ENCODE measurements around the gene ENG.

The ENG gene

GRCh38 chr9:127815512-127816361 lies 38.7 kb downstream of the ENG start:
- no peak for DNase-seq

DNA sequence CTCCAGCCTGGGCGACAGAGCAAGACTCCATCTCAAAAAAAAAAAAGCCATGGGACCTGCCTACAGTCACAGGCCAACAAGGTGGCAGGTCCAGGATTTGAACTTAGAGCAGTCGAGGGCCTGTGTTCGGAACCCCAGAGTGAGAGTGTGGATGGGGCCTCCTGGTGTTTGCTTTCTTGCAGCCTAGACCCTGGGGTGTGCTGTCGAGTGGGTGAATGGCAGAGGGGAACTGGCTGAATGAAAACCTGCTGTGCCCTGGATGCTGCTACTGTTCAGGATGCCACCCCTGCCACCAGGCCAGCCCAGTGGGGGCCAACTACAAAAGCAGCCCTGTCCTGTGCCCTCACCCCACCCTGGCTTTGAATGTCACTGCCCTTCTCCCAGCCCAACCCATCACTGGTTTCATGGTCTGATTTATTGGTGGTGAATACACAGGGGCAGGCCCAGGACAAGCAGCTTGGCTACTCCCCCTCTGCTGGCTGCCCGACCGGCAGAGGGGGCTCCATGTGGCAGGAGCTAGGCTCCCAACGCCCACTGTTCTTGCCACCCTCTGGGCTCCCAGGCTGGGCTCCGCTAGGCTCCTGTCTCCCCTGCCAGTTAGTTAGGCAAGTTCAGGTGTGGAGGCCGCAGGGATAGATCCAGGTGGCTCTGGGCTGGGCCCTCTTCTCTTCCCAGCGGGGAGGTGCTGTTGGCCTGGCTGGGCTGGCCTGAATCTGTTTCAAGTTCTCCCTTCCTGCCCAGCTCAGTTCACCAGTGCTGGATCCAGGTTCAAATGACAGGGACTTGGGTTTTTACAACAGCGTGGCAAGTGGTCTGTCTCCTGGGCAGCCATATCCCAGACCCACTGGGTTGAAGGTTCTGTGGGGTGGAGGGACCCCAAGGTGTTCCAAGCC lies 39.6 kb downstream of the ENG start:
- no peak for DNase-seq

- no peak for DNase-seq
Measured at GRCh38 chr9:127813686-127814226, 40.7 kb downstream of the ENG start.

- DNase-seq, result no peak
Measured at GRCh38 chr9:127812936-127813675, 41.4 kb downstream of the ENG start.

DNA sequence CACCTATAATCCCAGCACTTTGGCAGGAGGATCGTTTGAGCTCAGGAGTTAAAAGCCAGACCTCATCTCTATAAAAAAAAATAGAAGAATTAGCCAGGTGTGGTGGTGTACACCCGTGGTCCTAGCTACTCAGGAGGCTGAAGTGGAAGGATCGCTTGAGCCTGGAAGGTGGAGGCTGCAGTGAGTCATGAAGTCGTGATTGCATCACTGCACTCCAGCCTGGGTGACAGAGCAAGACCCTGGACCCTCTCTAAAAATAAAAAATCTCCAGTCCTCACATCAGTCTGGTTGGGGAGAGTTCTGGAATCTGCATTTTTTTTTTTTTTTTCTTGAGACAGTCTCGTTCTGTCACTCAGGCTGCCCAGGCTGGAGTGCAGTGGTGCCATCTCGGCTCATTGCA lies 42.4 kb downstream of the ENG start:
- DNase-seq, result no peak

- DNase-seq, result no peak
Measured at GRCh38 chr9:127810378-127811187, 43.9 kb downstream of the ENG start.

- DNase-seq, result no peak
Measured at GRCh38 chr9:127809540-127810377, 44.7 kb downstream of the ENG start.

- no peak for DNase-seq
Measured at GRCh38 chr9:127809002-127809539, 45.4 kb downstream of the ENG start.

DNA sequence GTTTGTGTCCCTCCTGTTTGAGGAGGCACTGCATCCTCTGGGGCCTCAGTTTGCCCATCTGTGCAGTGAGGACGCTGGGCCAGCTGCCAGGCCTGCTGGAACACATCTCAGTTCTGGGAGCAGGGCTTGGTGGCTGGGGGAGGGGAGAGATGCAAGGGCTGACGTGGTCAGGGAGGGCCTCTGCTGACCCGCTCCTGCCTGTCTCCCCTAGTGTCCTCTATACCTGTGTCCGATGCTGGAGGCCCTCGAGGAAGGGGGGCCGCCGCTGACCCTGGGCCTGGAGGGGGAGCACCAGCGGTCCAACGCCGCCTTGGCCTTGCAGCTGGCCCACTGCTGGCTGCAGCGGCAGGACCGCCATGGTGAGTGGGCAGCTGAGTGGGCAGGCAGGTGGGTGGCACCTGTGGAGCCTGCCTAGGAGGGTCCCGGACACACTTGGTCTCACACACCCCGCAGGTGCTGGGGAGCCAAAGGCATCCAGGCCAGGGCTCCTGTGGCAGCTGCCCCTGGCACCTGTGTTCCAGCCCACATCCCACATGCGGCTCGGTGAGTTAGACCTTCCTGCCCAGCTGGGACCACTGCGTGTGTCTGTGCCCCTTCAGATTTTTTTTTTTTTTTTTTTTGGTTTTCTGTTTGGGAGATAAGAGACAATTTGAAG lies 46.0 kb downstream of the ENG start:
- DNase-seq, result no peak

- no peak for DNase-seq
Measured at GRCh38 chr9:127806871-127807270, 47.6 kb downstream of the ENG start.

GRCh38 chr9:127805620-127806019 lies 48.8 kb downstream of the ENG start:
- no peak for DNase-seq

- no peak for DNase-seq
Measured at GRCh38 chr9:127803507-127804352, 50.7 kb downstream of the ENG start.

DNA sequence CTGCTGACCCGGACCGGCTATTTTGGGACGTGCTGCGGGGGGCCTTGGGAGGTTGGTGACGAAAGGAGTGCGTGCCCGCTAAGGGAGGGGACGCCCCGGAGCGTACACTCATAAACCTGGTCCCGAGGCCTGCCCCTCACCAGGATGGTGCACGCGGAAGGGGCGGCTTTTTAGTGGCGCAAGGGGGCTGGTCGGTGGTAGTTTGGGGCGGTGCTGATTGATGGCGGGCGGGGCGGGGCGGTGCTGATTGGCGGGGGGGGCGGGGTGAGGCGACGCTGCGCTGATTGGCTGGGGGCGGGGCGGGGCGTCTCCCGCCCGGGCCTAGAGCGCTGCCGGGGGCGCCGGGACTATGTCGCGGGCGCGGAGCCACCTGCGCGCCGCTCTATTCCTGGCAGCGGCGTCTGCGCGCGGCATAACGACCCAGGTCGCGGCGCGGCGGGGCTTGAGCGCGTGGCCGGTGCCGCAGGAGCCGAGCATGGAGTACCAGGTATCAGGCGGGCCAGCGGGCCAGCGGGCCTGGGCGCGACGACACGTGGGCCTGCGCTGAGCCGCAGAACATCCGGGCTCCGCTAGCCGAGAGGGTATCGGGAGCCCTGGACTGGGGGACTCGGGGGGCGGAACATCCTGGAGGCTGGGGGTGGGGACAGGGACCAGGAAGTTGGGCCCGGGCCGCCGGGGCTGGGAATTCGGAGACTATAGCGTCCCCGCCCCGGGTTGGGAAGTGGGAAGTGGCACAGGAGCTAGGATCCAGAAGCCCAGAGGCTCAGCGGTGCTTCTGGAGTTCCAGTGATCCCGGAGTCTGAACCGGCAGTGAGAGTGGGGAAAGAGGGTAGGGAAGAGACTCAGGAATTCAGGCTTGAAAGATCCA lies 51.6 kb downstream of the ENG start, which contains the start of gene FPGS:
TSS of gene FPGS (plus strand) at position 307 of the 868 bp plus-strand sequence. CDS start at position 350, 43 bp downstream.
- peak; percentile 38 to 96 (median 82) for DNase-seq

DNA sequence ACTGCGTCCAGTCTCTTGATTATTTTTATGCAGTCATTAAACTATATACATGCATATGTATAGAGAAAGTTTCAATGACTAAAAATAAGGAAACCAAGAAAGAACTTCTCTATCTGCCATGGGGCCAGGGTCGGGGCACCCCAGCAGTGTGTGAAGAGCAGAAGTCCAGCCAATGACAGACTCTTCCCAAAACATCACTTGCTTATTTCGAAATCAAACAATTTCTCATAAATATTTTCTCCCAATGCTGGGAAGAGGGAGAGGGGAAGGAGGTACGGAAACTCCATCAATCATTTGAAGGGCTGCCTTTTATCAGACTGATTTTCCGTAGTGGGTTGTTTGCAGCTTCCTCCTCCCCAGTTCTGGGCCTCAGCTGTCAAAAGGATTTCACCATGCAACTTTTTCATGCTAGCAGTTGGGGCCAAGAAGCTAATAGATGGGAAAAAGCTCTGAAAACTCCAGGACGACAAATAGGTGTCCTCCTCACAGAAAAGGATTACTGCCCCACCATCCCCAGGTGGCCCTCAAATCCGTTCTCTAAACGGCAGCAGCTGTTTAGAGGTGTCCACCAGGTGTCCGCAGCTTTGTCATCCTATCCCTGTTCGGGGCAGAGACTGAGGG lies 52.4 kb downstream of the ENG start:
- DNase-seq, result peak in 1 of 56 donors; percentile 54

DNA sequence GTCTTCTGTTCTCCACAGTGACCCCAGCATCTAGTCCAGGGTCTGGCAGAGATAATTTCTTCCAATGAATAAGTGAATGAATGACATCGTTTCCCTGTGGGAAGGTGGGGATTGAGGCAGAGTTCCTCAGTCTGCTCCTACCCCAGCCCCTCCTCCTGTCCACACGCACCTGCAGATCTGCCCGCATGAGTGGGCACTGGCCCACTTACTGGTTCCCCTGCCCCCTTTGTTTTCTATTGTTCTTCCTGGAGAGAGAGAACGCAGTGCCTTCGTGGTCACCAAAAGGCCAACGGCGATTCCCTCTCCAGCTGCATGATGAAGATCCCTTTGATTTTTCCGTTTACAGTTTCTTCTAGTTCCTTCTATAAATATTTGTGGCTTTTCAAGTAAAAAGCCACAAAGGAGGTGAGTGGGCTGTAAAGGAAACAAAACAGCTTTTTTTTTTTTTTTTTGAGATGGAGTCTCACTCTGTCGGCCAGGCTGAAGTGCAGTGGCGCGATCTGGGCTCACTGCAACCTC lies 57.5 kb downstream of the ENG start:
- no peak for DNase-seq

Data from amygdala (tissue), 56 donors.